HG03066 (cell line): ENCODE results near the gene MARCHF4.
A peak's percentile ranks its signal among the peaks of the same experiment; 100 is the strongest.

ENCODE experiments used
- ATAC-seq: cut with Tn5 transposase; IDR thresholded peaks from one replicate; pipeline ENCODE4 v1.9.1; 2021; ENCODE audit warnings: low read depth; ENCODE audit not compliant: unreplicated experiment

MARCHF4 gene, protein sequence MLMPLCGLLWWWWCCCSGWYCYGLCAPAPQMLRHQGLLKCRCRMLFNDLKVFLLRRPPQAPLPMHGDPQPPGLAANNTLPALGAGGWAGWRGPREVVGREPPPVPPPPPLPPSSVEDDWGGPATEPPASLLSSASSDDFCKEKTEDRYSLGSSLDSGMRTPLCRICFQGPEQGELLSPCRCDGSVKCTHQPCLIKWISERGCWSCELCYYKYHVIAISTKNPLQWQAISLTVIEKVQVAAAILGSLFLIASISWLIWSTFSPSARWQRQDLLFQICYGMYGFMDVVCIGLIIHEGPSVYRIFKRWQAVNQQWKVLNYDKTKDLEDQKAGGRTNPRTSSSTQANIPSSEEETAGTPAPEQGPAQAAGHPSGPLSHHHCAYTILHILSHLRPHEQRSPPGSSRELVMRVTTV

DNA sequence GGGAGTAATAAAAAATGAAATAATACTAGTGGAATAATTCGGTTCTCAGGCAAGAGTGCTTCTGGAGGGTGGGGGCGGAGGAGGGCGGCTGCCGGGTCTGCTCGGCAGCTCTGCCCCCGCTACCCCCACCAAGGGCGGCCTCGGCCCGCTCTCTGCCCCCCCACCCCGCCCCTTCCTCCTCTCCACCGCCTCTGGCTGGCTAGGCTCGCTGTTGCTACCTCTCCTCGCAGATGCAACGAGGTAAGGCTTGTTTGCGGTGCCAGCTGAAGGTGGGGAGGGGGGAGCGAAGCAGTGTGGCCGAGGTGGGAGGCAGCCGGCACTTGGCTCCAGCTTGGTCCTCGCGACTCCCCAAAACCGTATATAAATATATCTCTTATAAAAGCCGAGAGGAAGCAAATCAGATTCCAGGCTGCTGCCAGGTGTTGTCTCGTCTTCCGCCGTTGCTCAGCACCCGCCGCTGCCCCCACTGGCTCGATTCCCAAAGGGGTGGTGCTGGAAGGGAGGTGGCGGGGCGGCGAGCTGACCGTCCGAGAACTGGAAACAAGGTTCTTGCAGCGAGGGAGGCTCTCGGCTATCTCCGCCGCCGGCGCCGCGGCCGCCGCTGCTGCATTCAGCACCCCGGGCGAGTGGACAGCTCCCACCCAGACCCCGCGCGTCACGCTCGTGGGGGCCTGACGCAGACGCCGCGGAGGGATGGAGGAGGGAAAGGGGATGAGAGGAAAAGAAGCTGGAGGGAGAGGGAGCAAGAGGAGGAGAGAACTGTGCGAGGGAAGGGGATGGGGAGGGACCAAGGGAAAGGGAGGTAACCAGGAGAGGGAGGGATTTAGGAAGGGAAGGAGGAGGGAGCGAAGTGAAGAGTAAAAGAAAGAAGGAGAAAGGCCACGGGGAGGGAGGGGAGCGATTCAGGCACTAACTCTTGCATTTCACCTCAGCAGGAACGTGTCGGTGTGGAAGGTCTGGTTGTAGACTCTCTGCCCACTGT, at the start of gene MARCHF4:
Gene MARCHF4 (minus strand): TSS at position 763 of the 982 bp plus-strand sequence. CDS start 2,223 bp downstream, outside the sequence.
- ATAC-seq: no peak

DNA sequence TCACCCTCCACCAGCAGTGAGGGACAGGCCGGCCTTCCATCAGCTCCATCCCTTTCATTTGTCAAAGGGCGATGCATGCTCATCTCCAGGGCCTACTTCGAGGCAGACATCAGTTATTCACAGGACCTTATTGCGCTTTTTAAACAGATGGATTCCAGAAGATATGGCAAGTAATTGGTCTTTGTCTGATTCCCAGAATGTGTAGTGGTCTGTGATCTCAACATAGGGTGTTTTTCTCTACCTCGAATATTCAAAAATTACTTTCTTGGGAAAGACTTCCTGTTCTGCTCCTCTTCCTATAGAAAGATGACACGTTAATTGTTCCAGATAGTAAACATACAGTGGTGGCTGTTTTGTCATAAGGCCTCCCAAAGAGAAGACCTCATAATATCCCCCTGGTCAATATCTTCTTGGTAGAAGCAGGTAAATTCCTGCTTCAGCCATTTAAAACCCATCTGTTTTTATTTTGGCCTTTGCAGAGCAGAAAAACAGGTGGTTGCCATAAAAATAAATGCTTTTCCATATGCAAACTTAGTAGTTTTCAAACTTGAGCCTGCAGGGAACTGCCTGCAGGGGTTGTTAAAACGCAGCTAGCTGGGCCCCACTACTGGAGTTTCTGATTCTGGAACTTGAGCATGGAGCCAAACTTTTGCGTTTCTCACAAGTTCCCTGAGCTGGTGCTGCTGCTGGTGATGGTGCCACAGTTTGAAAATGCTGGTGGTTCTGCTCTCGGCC, 48.3 kb upstream of the MARCHF4 start:
- no peak for ATAC-seq

DNA sequence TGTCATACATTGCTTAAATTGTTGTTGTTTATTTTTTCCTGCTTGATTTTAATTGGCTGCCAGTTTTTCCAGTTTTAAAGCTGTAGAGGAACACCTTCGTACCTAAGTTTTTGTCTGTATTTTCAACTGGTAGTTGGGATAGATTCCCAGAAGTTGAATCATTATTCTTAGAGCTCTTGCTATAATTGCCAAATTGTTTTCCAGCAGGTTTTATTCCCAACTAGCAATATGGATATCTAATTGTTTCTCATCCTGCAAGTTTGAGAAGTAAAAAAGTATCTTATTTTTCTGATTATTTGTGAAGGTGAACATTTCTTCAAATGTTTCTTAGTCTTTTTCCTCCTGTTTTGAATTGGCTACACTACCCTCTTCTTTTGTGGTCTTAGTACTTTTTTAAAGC, 46.7 kb upstream of the MARCHF4 start:
- no peak for ATAC-seq

DNA sequence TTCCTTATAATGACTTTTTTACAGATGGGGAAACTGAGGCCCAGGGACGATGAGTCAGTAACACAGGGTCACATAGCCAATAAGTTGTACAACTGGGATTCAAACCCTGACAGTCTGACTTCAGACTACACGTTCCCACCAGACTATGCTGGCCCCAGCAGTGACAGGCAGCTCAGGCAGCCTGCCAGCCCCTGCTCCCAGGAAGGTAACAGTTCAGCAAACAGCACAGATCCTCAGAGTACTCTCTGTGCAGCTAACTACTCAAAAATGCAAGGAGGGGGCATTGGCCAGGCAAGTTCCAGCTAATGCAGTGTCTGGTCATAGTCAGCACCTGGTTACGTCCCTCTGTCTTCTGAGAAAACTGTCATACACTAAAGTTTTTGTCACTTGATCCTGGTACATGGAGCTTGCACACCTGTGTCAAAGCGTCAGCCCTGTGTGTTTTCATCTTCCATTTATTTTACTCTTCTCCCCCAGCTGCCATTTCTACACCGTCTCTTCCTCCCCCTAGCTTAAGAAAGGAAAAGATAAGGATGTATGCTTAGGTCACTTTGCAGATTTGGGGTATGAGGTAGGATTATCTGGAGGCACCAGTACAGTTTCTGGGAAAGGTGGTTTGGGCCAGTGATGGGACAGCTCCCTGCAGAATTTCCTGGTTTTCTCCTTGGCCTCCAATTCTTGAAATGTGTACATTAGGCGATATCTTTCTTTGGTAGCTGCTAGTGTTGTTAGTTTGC, 44.5 kb upstream of the MARCHF4 start:
- ATAC-seq: no peak

DNA sequence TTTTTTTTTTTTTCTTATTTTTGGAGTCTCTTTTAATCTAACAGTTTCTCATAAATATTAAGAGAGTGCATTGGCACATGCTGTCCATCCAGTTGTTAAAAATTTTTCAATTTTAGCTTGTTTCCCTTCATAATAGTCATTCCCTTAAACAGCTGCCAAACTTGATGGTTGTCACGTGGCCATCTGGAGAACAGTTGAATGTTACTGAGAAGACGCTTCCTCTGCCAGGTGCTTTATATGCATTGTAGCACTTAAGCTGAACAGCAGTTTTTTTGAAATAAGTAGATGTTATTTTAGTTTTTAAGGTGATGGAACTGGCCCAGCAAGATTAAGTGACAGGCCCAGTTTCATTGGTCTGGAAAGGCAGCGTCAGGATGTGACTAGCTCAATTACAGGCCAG, 43.3 kb upstream of the MARCHF4 start:
- ATAC-seq: no peak

DNA sequence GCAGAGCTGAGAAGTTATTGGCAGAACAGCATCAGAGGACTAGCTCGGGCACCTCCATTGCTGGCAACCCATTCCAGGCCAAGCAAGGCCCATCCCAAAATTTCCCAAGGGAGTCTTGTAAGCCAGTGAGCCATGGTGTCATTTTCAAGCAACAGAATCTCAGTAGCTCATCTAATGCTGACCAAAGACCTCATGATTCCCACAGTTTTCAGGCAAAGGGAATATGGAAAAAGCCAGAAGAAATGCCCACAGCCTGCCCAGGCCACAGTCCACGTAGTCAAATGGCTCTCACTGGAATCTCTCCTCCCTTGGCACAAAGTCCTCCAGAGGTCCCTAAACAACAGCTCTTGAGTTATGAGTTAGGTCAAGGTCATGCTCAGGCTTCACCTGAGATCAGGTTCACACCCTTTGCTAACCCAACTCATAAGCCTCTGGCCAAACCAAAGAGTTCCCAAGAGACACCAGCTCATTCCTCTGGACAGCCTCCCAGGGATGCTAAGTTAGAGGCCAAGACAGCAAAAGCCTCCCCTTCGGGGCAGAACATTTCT, 42.6 kb upstream of the MARCHF4 start:
- ATAC-seq: no peak

DNA sequence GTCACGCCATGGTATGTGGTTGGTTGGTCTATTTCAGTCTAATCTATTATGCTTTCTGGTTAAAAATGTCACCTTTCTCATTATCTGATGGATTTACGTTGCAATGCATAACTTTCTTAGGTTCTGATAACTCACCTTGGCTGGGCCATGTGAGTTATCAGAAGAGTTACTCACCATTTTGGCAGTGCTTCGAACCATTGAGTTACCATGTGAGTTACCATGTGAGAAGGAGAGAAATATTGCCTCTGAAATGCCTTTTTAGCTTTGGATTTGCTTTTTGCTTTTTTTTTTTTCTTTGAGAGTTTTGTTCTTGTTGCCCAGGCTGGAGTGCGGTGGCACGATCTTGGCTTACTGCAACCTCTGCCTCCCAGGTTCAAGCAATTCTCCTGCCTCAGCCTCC, 41.6 kb upstream of the MARCHF4 start:
- no peak for ATAC-seq

DNA sequence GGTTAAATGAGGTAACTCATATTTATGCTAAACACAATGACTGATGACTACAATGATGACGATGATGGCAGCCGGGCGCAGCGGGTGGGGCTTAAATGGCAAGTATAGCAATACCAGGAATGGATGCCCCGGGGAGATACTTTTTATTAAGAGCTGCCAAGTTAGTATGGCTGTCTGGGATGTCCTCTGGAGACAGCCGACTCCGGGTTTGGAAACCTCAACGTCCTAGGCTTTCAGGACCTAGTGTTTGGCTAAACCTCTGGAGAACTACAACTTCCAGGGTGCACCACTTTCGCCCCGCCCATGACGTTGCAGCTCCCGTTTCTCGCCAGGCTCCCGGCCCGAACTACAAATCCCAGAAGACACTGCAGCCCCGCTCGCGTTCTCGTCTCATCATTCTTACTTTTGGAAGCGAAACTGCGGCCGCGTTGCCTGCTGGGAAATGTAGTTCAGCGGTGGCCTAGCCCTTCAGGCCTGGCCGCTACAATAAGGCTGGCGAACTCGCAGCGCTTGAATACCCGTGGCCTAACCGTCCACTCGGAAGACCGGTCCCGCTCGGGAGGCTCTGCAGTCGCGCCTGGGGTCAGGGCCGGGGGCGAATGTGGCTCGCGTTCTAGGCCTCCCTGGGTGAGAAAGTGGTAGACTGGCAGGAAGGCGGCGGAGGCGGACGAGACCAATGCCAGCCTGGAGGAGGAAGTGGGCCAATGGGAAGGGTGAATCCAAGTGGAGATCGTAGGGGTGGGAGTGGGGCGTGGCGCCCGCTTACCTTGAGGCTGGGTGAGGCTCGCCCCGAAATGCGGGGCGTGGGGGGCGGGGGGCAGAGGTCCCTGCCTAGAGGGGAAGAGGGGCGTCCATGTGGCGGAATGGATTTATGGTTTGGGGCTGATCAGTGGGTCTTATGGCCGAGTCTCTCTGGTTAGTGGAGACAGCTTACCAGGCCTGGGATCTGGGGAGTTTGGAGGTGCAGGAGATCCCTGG, 40.0 kb upstream of the MARCHF4 start, which contains the start of gene SMARCAL1:
Gene SMARCAL1 (plus strand): TSS at position 463 of the 978 bp plus-strand sequence. CDS start 2,221 bp downstream, outside the sequence.
- ATAC-seq: peak; percentile 89

DNA sequence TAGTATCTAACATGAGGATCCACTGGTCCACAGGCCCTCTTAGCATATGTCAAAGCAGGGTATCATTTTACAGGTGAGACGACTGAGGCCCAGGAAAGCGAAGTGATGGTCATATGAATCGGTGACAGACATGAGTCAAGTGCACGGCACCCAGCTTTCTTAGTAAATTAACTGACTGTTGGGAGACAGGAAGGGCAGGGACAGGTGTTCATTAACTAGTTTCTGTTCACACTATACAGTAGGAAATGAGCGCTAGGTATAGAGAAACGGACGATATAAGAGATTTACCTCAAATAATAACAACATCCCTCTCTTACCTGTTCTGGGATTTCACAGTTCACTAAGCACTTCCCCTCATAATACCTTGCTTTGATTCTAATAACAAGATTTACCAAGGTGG, 38.3 kb upstream of the MARCHF4 start:
- no peak for ATAC-seq

DNA sequence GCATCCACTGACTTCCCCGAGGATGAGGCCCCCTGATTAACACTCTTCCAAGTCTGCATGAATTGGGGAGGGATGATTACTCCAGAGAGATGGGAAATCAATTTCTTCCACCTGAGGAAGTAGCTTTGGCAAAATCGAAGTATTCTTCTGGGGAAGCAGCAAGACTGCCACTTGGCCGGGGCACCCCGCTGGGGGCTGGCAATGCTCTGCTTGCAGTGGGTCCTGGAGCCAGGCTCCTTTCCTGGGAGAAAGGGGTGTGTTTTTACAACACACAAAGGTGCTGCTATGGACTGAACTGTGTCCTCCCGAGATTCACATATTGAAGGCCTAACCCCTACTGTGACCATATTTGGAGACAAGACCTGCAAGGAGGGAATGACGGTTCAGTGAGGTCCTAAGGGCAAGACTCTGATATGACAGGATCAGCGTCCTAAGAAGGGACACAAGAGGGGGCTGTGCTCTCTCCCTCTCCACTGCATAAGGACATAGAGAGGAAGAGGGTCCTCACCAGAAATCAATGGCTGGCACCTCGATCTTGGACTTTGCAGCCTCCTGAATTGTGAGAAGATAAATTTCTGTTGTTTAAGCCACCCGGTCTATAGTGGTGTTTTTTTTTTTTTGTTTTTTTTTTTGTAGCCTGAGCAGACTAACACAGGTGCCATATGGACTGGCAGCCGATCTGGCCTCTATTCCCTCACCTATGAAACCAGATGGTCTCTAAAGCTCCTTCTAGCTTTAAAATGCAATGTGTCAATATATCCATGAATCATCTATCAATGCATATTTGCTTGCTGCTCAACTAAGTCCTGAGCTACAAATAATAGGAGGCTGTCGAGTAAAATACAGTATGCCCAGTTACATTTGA, 36.4 kb upstream of the MARCHF4 start:
- ATAC-seq: no peak

DNA sequence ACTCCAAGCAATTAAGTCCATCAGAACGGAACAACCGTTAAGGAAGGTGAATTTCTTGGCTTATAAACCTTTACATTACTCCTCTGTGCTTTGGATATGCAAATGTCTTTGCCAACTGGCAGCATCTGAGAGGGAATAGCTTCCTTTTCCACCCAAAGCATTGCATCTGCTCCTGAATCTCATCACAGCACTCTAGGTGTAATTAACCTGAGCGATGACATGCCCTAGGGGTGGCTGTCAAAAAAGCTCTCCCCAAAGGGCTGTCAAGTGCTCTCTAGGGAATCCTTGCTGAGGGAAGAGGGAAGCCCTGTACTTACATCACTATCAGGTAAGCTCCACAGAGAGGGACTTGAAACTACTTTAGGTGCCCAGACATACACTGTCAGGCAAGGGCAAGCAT, 34.5 kb upstream of the MARCHF4 start:
- ATAC-seq: no peak

DNA sequence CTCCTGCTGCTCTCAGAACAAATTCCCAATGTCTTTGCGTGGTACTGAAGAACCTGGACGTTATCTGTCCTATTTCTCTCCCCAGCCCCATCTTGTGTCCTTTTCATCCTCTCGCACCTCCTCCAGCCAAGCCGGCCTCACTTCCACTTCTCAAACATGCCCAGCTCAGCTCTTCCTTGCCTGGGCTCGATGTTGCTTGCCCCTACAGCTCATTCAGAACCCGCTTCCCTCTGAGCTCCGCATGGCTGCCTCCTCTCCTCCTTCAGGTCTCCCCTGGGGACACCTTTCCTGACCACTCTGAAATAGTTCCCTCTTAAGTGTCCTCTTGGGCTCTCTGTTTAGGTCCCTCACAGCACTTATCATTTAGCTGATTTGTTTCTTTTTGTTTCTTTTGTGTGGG, 33.3 kb upstream of the MARCHF4 start:
- no peak for ATAC-seq

DNA sequence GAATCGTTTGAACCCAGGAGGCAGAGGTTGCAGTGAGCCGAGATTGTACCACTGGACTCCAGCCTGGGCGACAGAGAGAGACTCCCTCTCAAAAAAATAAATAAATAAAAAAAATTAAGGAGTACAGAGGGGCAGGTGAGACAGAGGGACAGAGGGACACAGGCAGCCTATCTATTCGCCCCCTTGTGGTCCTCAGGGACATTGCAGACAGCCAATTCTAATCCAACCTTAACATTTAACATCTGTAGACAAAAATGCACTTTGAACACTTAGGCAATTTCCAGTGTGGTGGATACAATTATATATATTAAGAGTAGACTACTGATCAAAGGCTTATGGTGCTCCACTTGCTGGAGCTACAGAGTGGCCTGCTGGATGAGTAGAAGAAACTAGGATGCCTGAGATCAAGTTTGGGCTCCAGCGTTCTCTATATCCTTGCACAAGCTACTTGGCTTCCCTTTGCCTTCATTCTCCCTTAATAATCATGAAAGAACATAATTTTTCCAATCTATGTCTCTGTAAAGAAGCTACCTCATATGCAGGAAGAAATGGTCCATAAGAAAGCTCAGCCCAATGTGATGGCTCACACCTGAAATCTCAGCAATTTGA, 31.8 kb upstream of the MARCHF4 start:
- peak; percentile 72 for ATAC-seq

DNA sequence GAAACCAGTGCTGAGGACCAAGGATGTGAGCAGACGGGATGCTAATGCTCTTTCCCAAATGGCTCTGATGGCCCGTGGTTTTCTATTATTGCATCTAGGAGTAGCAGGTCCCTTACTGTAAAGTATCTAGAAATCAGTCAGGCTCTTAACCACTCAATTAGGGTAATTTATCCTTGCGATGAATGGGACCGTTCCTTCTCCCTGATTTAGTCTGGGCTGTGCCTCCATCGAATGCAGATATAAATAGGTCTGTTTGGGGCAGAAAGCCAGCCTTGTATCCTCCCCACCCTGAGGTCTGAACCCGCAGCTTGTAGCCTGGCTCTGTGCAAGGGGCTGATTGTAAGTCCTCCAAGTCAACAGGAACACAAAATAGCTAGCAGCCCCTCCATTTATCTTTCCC, 30.5 kb upstream of the MARCHF4 start:
- ATAC-seq: no peak

DNA sequence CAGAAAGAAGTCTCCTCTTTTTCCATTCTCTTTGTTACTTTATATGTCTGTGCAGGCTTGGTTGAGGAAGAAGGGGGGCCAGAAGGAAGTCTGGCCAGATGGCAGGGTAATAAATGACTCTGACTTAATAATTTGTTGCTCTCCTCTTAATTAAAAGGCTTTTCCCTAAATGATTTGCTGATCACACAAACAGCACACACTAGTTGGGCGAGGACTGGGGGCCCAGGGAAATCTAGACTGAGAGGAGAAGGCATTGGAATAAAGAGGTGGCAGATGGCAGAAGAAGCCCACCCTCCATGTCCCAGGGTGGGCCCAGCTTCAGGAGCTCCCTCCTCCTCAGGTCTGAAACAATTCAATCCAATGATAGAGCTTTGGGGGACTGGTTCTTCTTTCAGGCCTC, 27.3 kb upstream of the MARCHF4 start:
- no peak for ATAC-seq

DNA sequence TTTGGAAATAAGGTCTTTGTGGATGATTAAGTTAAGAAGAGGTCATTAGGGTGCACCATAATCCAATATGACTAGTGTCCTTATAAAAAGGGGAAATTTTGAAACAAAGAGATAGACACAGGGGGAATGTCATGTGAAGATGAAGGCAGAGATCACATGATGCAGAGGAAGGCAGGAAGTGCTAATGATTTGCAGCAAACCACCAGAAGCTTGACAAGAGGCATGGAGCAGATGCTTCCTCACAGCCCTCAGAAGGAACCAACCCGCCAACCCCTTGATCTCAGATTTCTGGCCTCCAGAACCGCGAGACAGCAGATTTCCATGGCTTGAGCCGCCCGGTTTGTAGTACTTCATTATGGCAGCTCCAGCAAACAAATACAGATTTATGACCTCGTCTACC, 22.6 kb upstream of the MARCHF4 start:
- no peak for ATAC-seq
